H1 (cell line): Measurements from ENCODE around the gene EPHA7. TPM values are rescaled to one million over a fixed set of nuclear protein-coding genes. Genes with fewer than 3 reads are reported as not detected.

Experiments used
- CTCF ChIA-PET: fragments of 300-600 bp; sonication (Branson Sonifier 250); formaldehyde crosslinking; loops from one replicate; lab custom pipeline; 2021; ENCODE audit not compliant: partially characterized antibody; lab: Charles Lee
- POLR2A ChIA-PET: fragments of 300-600 bp; sonication (Branson Sonifier 250); formaldehyde crosslinking; loops from one replicate; lab custom pipeline; 2021; ENCODE audit warnings: inconsistent platforms; ENCODE audit not compliant: partially characterized antibody; lab: Charles Lee
- DNase-seq, 2 experiments: peaks; one replicate each; pipeline versions ENCODE4 v3.0.0 to v3.0.0-alpha.2; 2010 to 2022; ENCODE audit warnings: low spot score in 2 of 2, low read depth in 1 of 2, mixed read lengths in 1 of 2
- FAIRE-seq: peaks from 2 replicates; lab custom pipeline; 2011; peaks lifted over from hg19 to GRCh38; lab: Jason Lieb, UNC
- H2AFZ ChIP-seq: 2 replicates; pipeline ENCODE4 v1.8.1; 2012; ENCODE audit warnings: low read length, inconsistent platforms
- H2AK5ac ChIP-seq: 2 replicates; pipeline ENCODE4 v1.6.1; 2013; ENCODE audit warnings: low read depth, low read length
- H2BK120ac ChIP-seq: replicated peaks from 2 replicates; pipeline ENCODE3; 2013; ENCODE audit warnings: low read depth, low read length, inconsistent platforms
- H2BK12ac ChIP-seq: 2 replicates; pipeline ENCODE4 v1.6.1; 2013; ENCODE audit warnings: low read depth, low read length
- H2BK15ac ChIP-seq: 2 replicates; pipeline ENCODE4 v1.6.1; 2013; ENCODE audit warnings: low read length
- H2BK20ac ChIP-seq: 2 replicates; pipeline ENCODE4 v1.6.1; 2013; ENCODE audit warnings: low read length
- H2BK5ac ChIP-seq: 2 replicates; pipeline ENCODE4 v1.6.1; 2013; ENCODE audit warnings: low read depth, low read length
- H3K14ac ChIP-seq: 2 replicates; pipeline ENCODE4 v1.6.1; 2013; ENCODE audit warnings: inconsistent platforms; ENCODE audit not compliant: insufficient read length
- H3K18ac ChIP-seq: 2 replicates; pipeline ENCODE4 v1.6.1; 2013; ENCODE audit warnings: low read length; ENCODE audit errors: extremely low read depth
- H3K23ac ChIP-seq: 2 replicates; pipeline ENCODE4 v1.6.1; 2013; ENCODE audit warnings: inconsistent platforms; ENCODE audit not compliant: insufficient read length
- H3K23me2 ChIP-seq: 2 replicates; pipeline ENCODE4 v1.6.1; 2013; ENCODE audit warnings: low read depth, low read length
- H3K27ac ChIP-seq: 2 replicates; pipeline ENCODE4 v1.6.1; 2011; ENCODE audit warnings: low read depth, low read length, inconsistent platforms
- H3K27me3 ChIP-seq, 4 experiments: replicated peaks in 1 of 4; 1 replicate in 1 of 4; 2 replicates in 3 of 4; pipeline versions ENCODE4 v1.6.1 to v1.8.1; 2011 to 2013; ENCODE audit warnings: low read length in 3 of 4, mild to moderate bottlenecking in 3 of 4, inconsistent platforms in 2 of 4, mixed read lengths in 2 of 4, moderate library complexity in 1 of 4; ENCODE audit not compliant: control insufficient read depth in 3 of 4, insufficient read depth in 3 of 4; ENCODE audit errors: extremely low read depth in 1 of 4
- H3K36me3 ChIP-seq, 4 experiments: 2 replicates each; pipeline versions ENCODE4 v1.6.1 to v1.8.1; 2011 to 2013; ENCODE audit warnings: mild to moderate bottlenecking in 4 of 4, low read length in 3 of 4, moderate library complexity in 2 of 4, control low read depth in 1 of 4, inconsistent platforms in 1 of 4; ENCODE audit not compliant: insufficient read depth in 4 of 4, control insufficient read depth in 2 of 4
- H3K4ac ChIP-seq: replicated peaks from 2 replicates; pipeline ENCODE3; 2013; ENCODE audit warnings: low read length, low read depth, mixed read lengths, inconsistent platforms; ENCODE audit not compliant: insufficient read length
- H3K4me1 ChIP-seq, 4 experiments: replicated peaks in 1 of 4; 1 replicate in 1 of 4; 2 replicates in 3 of 4; pipeline versions ENCODE4 v1.6.1 to v1.8.1; 2011 to 2013; ENCODE audit warnings: low read length in 3 of 4, inconsistent platforms in 2 of 4, mixed read lengths in 1 of 4; ENCODE audit not compliant: insufficient read depth in 4 of 4, control insufficient read depth in 3 of 4
- H3K4me2 ChIP-seq, 2 experiments: 2 replicates each; pipeline versions ENCODE4 v1.6.1 to v1.8.1; 2011 to 2013; ENCODE audit warnings: low read depth in 2 of 2, low read length in 2 of 2, control low read depth in 1 of 2, inconsistent platforms in 1 of 2, mild to moderate bottlenecking in 1 of 2; ENCODE audit not compliant: insufficient read depth in 1 of 2
- H3K4me3 ChIP-seq, 4 experiments: fragments of 200-600, 300-600 bp in 1 of 4; sonication (generic), shearing (Covaris generic), sonication (Bioruptor Twin) in 1 of 4; 2 replicates each; pipeline versions ENCODE4 v1.5.1 to v1.8.1; 2011 to 2016; ENCODE audit warnings: low read length in 4 of 4, low read depth in 3 of 4, control low read depth in 2 of 4, inconsistent platforms in 2 of 4, mild to moderate bottlenecking in 2 of 4, mixed read lengths in 1 of 4, moderate library complexity in 1 of 4; ENCODE audit not compliant: insufficient read depth in 2 of 4; ENCODE audit errors: extremely low read depth in 1 of 4
- H3K56ac ChIP-seq: replicated peaks from 2 replicates; pipeline ENCODE3; 2013; ENCODE audit warnings: low read depth, mild to moderate bottlenecking, mixed read lengths, low read length, inconsistent platforms; ENCODE audit not compliant: insufficient read length
- H3K79me1 ChIP-seq: 2 replicates; pipeline ENCODE4 v1.6.1; 2013; ENCODE audit warnings: low read depth, low read length, control low read depth
- H3K79me2 ChIP-seq, 2 experiments: 2 replicates each; pipeline versions ENCODE4 v1.6.1 to v1.8.1; 2012 to 2013; ENCODE audit warnings: low read length in 2 of 2, mild to moderate bottlenecking in 2 of 2, inconsistent platforms in 1 of 2; ENCODE audit not compliant: insufficient read depth in 2 of 2, control insufficient read depth in 1 of 2
- H3K9ac ChIP-seq, 4 experiments: replicated peaks in 1 of 4; 1 replicate in 1 of 4; 2 replicates in 3 of 4; pipeline versions ENCODE4 v1.6.1 to v1.8.1; 2011 to 2013; ENCODE audit warnings: low read depth in 3 of 4, low read length in 3 of 4, control low read depth in 2 of 4, mild to moderate bottlenecking in 2 of 4, moderate library complexity in 2 of 4, inconsistent platforms in 1 of 4; ENCODE audit errors: extremely low read depth in 1 of 4
- H3K9me3 ChIP-seq, 2 experiments: 2 replicates each; pipeline versions ENCODE4 v1.6.1 to v1.8.1; 2012 to 2013; ENCODE audit warnings: mild to moderate bottlenecking in 2 of 2, moderate library complexity in 2 of 2, control low read depth in 1 of 2, inconsistent platforms in 1 of 2, low read depth in 1 of 2, low read length in 1 of 2, mixed read lengths in 1 of 2; ENCODE audit not compliant: insufficient read depth in 2 of 2
- H4K20me1 ChIP-seq, 2 experiments: replicated peaks in 1 of 2; 2 replicates each; pipeline versions ENCODE3 to v1.8.1; 2011 to 2013; ENCODE audit warnings: inconsistent platforms in 2 of 2, low read length in 2 of 2, mild to moderate bottlenecking in 1 of 2; ENCODE audit not compliant: insufficient read depth in 2 of 2, control insufficient read depth in 1 of 2
- H4K5ac ChIP-seq: 2 replicates; pipeline ENCODE4 v1.6.1; 2013; ENCODE audit warnings: low read length, low read depth, mixed read lengths, inconsistent platforms; ENCODE audit not compliant: insufficient read length
- H4K8ac ChIP-seq: 2 replicates; pipeline ENCODE4 v1.8.0; 2013; ENCODE audit warnings: mild to moderate bottlenecking, moderate library complexity, low read length, inconsistent platforms; ENCODE audit not compliant: insufficient read depth; ENCODE audit errors: extremely low read depth
- H4K91ac ChIP-seq: replicated peaks from 2 replicates; pipeline ENCODE3; 2013; ENCODE audit warnings: low read length, mixed read lengths, inconsistent platforms; ENCODE audit not compliant: insufficient read length
- BCL11A ChIP-seq, 2 experiments: IDR thresholded peaks; one replicate each; pipeline ENCODE4 v1.6.1; 2011; ENCODE audit warnings: low read depth in 2 of 2, low read length in 2 of 2, mild to moderate bottlenecking in 2 of 2
- NANOG ChIP-seq: IDR thresholded peaks from 2 replicates; pipeline ENCODE4 v1.6.1; 2011; ENCODE audit warnings: low read length, low read depth, mild to moderate bottlenecking, inconsistent platforms; ENCODE audit not compliant: insufficient read depth, poor library complexity, severe bottlenecking
- SP2 ChIP-seq: IDR thresholded peaks from 2 replicates; pipeline ENCODE4 v1.6.1; 2012; ENCODE audit warnings: mild to moderate bottlenecking, low read length, inconsistent platforms
- WGBS, 2 experiments: shearing (Covaris generic) in 1 of 2; methylation state at CpG; one replicate each; pipeline versions ENCODE4 v1.1.6 to v1.1.7; 2013 to 2015; ENCODE audit warnings: low lambda C conversion rate in 2 of 2, mixed read lengths in 2 of 2, inconsistent platforms in 1 of 2, low coverage in 1 of 2, missing lambda C conversion rate in 1 of 2; ENCODE audit not compliant: insufficient replicate concordance in 2 of 2, insufficient coverage in 1 of 2, insufficient read length in 1 of 2; ENCODE audit errors: extremely low coverage in 1 of 2, missing lambda C conversion rate in 1 of 2; 5-methylcytosine and 5-hydroxymethylcytosine counted together
- polyA plus RNA-seq, 7 experiments: library from polyadenylated mRNA; depleted of rRNA in 3 of 7; stranded (reverse) in 5 of 7; unstranded in 2 of 7; fragments of >200 nt in 5 of 7; fragments of 200-250 nt in 2 of 7; gene quantifications; 1 replicate in 5 of 7; 2 replicates in 1 of 7; 4 replicates in 1 of 7; pipeline versions ENCODE4 v1.2.1 to v1.2.3, GENCODE V29; 2011 to 2013; ENCODE audit warnings: missing spikeins in 2 of 7, mixed read lengths in 2 of 7
- total RNA-seq: library from RNA; stranded (reverse); fragmentation: NEBNext Ultra II Directional; extraction: Animal tissue kit (Norgen Biotek cat#: 25700); gene quantifications from 2 replicates; pipeline ENCODE4 v1.2.1, GENCODE V29; 2021

Gene EPHA7
- total and polyA plus RNA-seq, 2 of the 8 experiments (the other 6 are each of a cell fraction or from before 2014, with no cell fraction given) = 1.3 to 6.8 TPM

GRCh38 chr6:93219447-93219846 is 199.9 kb downstream of the EPHA7 start:
- Histone ChIP-seq H3K9me3 (no peaks in the 10 kb centered on the region), H3K18ac (no peak overlapping the region), H3K9ac (no peak overlapping the region), H3K27ac (no peak overlapping the region), H3K14ac (no peak overlapping the region), H2BK20ac (no peak overlapping the region), H4K91ac (no peak overlapping the region), H3K23me2 (no peaks in the 10 kb centered on the region), H4K8ac (no peak overlapping the region), H2BK120ac (no peak overlapping the region), H3K36me3 (no peaks in the 10 kb centered on the region), H3K79me2 (no peaks in the 10 kb centered on the region), H4K5ac (no peak overlapping the region), H2AK5ac (no peak overlapping the region), H3K56ac (no peak overlapping the region), H4K20me1 (no peaks in the 10 kb centered on the region), H3K27me3 (peaks cover 0 to 1% (median 0%) of the 10 kb centered on the region in 4 experiments; a peak in 1 of 7 replicates), H3K4me2 (no peak overlapping the region), H3K23ac (no peak overlapping the region), H2BK15ac (no peak overlapping the region), H3K4me1 (no peaks in the 10 kb centered on the region), H2AFZ (no peak overlapping the region), H3K4ac (no peak overlapping the region), H2BK5ac (no peak overlapping the region), H2BK12ac (no peak overlapping the region), H3K79me1 (no peaks in the 10 kb centered on the region), H3K4me3 (no peak overlapping the region)
- DNase-seq (no peak), FAIRE-seq (no peak)
- POLR2A ChIA-PET = interaction anchor here (1.6 kb wide), 1 partner anchor 9 kb away, joined by 4 read pairs; no protein-coding TSS in a partner anchor
- CTCF ChIA-PET = no interaction called here
- WGBS, 2 experiments = 83% methylated on average over 1 of the region's 1 CpG; no CpG with 5 or more reads in 1 of the 2 experiments
- TF ChIP-seq NANOG = no peak
- no peak for TF ChIP-seq BCL11A (IDR thresholded peaks at IDR 0.05; ENCODE audit: low read depth in 2 of 2, low read length in 2 of 2)
- TF ChIP-seq SP2 = no peak
